Lower leg skin (tissue), 4 donors: ENCODE measurements around the gene PSMD1. TPM values are rescaled to one million over a fixed set of nuclear protein-coding genes. Genes with fewer than 3 reads are reported as not detected.

Experiments
- DNase-seq, 2 donors: peaks; one replicate each; pipeline ENCODE4 v3.0.0-alpha.2; 2019; ENCODE audit warnings: low spot score in 2 of 2
- H3K4me3 ChIP-seq: fragments of 200-600 bp; sonication (generic); 2 replicates; pipeline ENCODE4 v1.5.1; 2017; ENCODE audit warnings: mild to moderate bottlenecking, low read depth; ENCODE audit not compliant: poor library complexity, severe bottlenecking
- CTCF ChIP-seq, 3 donors: fragments of 450-650 bp; IDR thresholded peaks; one replicate each; pipeline ENCODE4 v1.5.1; 2016; ENCODE audit warnings: antibody characterized with exemption in 3 of 3, mild to moderate bottlenecking in 3 of 3, moderate library complexity in 2 of 3
- POLR2A ChIP-seq, 2 donors: fragments of 450-650 bp; IDR thresholded peaks; one replicate each; pipeline ENCODE4 v1.6.1; 2016 to 2017; ENCODE audit warnings: antibody characterized with exemption in 2 of 2, mild to moderate bottlenecking in 1 of 2, moderate library complexity in 1 of 2
- WGBS, 2 donors: methylation state at CpG; one replicate each; pipeline ENCODE4 v1.1.5; 2018; 5-methylcytosine and 5-hydroxymethylcytosine counted together
- intact Hi-C: fragments of 100-400 bp; cut with DNase I; formaldehyde crosslinking; loops from one replicate; pipeline ENCODE4 v1.15.0; 2023; ENCODE audit warnings: low total_unique reads
- total RNA-seq, 4 donors: library from RNA; depleted of rRNA; stranded (reverse); fragments of >200 nt; gene quantifications; one replicate each; pipeline ENCODE4 v1.1.0, GENCODE V29; 2016

Gene PSMD1
- total RNA-seq, 4 donors from 2014 or later, result 49.8 to 67.9 (median 57.4) TPM

GRCh38 chr2:231032575-231033140 is 24.0 kb upstream of the PSMD1 start:
- 79 to 83% methylated on average over 3 to 4 of the region's 5 CpGs for WGBS, 2 donors
- intact Hi-C loops, result no loop called here
- TF ChIP-seq CTCF (IDR thresholded peaks at IDR 0.05) (no peak), POLR2A (IDR thresholded peaks at IDR 0.05) (no peak)

DNA sequence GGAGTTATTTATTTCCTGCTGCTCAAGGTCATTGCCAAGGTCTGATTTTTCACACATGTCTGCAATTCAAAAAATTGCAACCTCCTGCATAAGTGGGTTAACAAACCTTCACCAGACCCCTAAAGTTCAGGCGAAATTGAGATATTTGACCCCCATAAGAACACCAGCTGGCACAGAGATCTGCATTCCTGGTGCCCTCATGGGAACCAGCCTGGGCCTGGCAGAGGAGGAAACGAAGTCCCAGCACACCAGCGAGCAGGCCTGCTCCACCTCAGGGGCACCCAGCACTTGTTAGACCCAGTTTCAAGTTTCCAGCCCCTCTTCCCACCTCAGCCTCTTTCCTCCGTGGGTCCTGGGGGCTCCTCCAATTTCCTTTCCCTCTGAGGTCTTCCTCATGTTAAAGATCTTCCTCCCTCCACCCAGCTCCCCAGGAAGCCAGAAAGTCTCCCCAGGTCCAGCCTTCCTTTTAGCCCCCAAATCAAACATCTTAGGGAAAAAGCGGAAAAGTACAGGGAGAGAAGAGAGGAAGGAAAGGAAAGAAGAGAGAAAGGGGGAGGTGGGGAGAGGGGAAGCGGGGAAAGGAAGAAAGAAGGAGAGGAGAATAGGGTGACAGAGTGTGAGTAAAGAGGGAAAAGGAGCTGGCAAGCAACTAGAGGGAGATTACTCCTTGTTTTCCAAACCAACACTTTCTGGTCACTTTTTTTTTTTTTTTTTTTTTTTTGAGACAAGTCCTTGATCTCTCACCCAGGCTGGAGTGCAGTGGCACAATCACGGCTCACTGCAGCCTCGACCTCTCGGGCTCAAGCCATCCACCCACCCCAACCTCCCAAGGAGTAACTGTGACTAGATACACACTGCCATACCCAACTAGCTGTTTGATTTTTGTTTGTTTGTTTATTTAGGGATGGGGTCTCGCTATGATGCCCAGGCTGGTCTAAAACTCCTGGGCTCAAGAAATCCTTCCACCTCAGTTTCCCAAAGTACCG is 23.2 kb upstream of the PSMD1 start:
- intact Hi-C loops, result no loop called here

More at GRCh38 chr2:231032575-231033140, 24.0 kb upstream of the PSMD1 start:
- no peak overlapping the region for H3K4me3 ChIP-seq
- DNase-seq, result no peak

DNA sequence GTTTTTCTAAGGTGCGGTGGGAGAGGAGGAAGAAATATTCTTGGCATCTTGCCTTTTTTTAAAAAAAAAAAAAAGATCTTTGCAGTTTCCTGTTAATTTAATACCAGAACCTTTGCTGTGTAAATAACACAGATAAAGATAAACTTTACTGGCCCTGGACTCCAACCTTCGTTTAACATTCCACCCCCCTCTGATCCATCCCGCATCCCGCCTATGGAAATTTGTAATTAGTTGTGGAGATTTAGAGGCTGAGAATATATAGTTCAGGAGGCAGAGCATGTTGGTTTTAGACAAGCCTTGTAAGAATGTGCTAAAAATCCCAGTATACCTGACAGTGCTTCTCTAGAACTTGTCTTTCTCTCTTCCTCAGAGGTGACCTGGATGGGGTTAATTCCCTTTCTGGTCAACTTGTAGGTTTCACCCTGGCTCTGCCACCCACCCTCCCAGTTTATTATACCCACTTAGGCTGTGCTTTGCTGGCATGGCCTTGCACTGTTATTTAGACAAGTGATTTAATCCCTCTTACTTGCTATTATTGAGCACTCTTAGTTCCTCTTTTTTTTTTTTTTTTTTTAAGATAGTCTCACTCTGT is 22.3 kb upstream of the PSMD1 start:
- no peak overlapping the region for H3K4me3 ChIP-seq
- intact Hi-C loops, result no loop called here
- no peak for DNase-seq
- no peak for TF ChIP-seq POLR2A (IDR thresholded peaks at IDR 0.05)
- TF ChIP-seq CTCF (IDR thresholded peaks at IDR 0.05), result no peak
- 34 to 45% methylated on average over 4 of the region's 4 CpGs for WGBS, 2 donors

More for the DNA sequence above, 23.2 kb upstream of the PSMD1 start:
- no peak for DNase-seq
- WGBS, 2 donors, result 57 to 66% methylated on average over 11 of the region's 11 CpGs
- TF ChIP-seq CTCF (IDR thresholded peaks at IDR 0.05) (no peak), POLR2A (IDR thresholded peaks at IDR 0.05) (no peak)
- H3K4me3 ChIP-seq, result no peak overlapping the region

GRCh38 chr2:231036131-231036530 is 20.5 kb upstream of the PSMD1 start:
- no peak for TF ChIP-seq POLR2A (IDR thresholded peaks at IDR 0.05)
- TF ChIP-seq CTCF (IDR thresholded peaks at IDR 0.05), result no peak
- no peak overlapping the region for H3K4me3 ChIP-seq
- DNase-seq, result peak in 1 of 2 donors; percentile 56
- intact Hi-C loops, result no loop called here
- 64 to 78% methylated on average over 4 of the region's 4 CpGs for WGBS, 2 donors

- H3K4me3 ChIP-seq, result no peak overlapping the region
- 66 to 68% methylated on average over 12 of the region's 12 CpGs for WGBS, 2 donors
- DNase-seq, result peak in 1 of 2 donors; percentile 40
- no peak for TF ChIP-seq CTCF (IDR thresholded peaks at IDR 0.05)
- TF ChIP-seq POLR2A (IDR thresholded peaks at IDR 0.05), result no peak
- intact Hi-C loops, result no loop called here
These were observed 20.0 kb upstream of the PSMD1 start for GRCh38 chr2:231036578-231037106.
